GM12892 (cell line): ENCODE data around the gene SPEG.

Experiments used
- POLR2A ChIP-seq: IDR thresholded peaks from 2 replicates; pipeline ENCODE4 v1.6.1; 2011; ENCODE audit warnings: low read depth, low read length, control low read depth
- TAF1 ChIP-seq: IDR thresholded peaks from 2 replicates; pipeline ENCODE4 v1.6.1; 2011; ENCODE audit warnings: low read depth, mild to moderate bottlenecking, control low read depth, low read length, borderline replicate concordance

- no peak for TF ChIP-seq POLR2A
- TF ChIP-seq TAF1 = no peak
These were observed 25.0 kb upstream of the SPEG start for GRCh38 chr2:219409619-219410018.
